NCI-H1930 (cell line): Measurements from ENCODE around the gene APLN.

Source experiments
- DNase-seq, 2 experiments: peaks; one replicate each; lab custom pipeline; 2025; lab: John Stamatoyannopoulos, UW

The APLN gene

GRCh38 chrX:129659861-129660260 lies 5.1 kb upstream of the APLN start:
- no peak for DNase-seq

DNA sequence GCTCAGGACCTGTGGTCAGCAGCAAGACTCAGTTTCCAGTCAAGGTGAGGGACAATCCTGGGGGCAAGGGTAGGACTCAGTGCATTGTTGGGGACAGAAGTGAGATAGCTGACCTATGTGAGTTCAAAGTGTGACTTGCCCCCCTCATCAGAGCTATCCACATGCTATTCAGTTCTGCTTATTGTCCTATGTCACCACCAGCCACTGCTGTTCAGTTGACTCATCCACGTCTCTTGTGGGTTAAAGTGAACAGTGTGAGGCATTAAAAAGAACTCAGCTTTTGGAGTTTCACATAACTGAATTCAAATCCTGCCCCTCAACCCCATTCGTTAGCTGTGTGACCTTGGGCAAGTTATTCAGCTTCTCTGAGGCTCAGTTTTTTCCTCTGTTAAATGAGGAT lies 4.4 kb upstream of the APLN start:
- DNase-seq: no peak

DNA sequence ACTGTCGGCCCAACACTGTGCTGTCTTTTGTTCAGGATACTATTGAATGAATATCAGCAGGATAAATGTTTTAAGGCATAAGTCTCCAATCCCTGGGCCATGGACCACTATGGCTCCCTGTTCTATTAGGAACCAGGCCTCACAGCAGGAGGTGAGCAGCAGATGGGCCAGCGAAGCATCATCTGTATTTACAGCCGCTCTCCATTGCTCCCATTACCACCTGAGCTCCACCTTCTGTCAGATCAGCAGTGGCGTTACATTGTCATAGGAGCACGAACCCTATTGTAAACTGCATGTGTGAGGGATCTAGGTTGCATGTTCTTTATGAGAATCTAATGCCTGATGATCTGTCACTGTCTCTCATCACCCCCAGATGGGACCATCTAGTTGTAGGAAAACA lies 3.7 kb upstream of the APLN start:
- DNase-seq: no peak

DNA sequence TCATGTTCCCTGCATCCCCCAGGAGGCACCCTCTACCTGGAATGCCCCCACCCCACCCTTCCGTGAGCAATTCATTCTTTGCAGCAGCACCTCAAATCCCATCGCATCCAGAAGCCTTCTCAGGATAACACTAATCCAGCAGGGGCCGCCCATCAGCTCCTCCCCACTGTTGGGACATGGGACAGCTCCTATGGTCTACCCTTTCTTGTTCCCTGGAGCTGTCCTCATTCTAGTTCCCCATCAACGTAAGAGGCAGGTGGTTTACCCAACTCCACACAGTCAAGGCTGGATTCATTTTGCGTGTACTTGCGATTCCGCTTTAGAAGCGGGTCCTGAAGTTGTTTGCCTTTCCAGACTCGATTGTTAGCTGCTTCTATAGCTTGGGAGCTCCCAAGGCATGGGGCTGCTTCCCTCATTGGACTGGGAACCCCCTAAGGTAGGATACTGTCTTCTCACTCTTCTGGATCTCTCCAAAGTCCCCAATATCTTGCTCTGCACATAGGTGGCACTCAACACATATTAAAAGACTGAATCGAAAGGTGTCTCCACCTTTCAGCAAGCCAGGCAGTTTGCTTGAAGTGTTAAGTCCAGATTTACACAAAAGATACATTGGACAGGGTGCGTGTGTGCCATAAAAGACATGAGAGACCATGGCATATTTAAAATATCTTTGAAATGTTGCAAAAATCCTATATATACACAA lies 942 bp upstream of the APLN start:
- DNase-seq: no peak

- DNase-seq: no peak
Measured at GRCh38 chrX:129653971-129654651, 645 bp downstream of the APLN start.

GRCh38 chrX:129653181-129653970 lies 1.4 kb downstream of the APLN start:
- no peak for DNase-seq

GRCh38 chrX:129652565-129653169 lies 2.1 kb downstream of the APLN start:
- DNase-seq: no peak

DNA sequence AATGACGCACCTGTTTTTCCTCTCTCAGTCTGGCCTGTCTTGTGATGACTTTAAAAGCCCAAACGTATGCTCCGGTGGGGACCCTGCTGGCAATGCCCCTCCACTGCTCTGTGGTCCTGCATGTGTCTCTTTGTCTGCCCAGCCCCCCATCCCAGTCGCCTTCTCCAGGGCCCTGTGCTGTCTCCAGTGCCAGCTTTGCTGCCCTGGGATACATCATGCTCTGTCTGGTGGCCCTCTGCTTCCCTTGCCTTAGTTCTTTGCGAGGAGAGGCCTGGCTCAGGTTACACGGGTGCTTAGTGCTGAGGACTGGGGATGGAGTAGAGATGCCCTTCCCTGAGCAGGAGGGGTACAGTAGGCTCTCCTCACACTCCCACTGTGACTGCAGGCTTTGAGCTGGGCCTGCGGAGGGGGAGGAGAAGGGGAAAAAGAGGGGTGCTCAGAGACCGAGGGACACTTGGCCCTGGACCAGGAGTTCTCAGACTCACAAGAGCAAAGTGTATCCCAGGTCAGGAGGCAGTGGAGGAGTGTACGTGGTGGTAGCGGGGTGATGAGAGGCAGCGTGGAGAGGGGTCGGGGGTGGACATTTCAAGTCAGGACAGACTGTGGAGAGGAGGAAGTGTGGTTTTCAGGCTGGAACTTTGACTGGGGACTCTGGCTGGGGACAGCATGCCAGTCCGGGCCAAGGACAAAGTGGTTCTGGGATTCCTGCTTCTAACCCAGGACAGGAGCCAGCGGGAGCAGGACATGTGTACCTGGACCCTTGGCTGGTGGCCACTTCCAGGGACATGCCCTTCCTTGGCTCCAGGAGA lies 2.8 kb downstream of the APLN start:
- no peak for DNase-seq

DNA sequence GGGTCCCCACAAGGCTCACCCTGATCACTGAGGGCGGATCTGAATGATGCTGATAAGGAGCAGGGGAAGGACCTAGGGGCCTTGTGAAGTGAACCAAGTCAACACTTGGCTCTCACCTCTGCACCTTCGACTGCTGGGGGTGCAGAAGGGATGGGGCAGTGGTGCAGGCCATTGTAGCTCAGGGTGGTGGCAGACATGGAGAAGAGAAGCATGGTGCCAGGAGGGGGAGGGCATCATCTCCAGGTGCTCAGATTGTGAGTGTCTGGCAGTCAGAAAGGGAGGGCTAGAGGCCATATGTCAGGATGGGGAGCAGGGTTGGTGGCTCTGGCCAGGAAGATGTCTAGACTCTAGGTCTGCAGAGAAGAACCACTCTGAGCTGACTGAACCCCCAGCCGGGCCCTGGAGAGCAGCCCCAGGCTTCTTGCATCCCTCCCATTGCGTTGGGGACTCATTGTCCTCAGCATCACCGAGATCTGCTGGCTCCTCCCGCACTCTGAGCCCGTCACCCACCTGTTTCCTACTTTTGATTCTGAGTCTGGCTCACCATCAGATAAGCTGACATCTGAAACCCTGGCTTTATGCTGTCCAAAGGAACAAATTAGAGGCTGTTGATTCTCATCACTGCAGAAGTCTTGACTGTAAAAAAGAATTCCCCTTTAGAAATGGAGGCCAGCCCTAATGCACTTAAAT lies 3.8 kb downstream of the APLN start:
- no peak for DNase-seq

DNA sequence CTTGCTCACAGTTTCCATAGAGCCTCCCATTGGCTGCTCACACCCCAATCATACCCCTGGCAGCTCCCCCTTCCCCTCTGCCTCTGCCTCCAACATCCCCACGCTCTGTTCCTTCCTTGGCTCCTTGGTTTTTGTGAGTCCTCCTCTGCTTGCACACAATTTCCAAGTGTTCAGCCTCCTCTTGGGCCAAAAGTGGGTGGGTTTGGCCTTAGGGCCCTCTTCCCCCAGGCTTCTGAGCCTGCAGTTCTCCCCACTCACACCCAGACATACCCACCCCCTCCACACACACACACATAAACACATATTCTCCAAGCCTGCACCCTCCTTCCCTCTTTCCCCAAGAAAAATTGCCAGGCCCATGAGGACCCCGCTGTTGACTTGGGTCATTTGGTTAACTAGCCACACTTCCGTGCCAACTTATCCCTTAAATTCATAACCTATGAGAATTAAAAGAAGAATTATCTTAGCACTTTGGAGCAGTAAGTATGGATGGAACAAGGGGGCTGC lies 4.5 kb downstream of the APLN start:
- DNase-seq: no peak

DNA sequence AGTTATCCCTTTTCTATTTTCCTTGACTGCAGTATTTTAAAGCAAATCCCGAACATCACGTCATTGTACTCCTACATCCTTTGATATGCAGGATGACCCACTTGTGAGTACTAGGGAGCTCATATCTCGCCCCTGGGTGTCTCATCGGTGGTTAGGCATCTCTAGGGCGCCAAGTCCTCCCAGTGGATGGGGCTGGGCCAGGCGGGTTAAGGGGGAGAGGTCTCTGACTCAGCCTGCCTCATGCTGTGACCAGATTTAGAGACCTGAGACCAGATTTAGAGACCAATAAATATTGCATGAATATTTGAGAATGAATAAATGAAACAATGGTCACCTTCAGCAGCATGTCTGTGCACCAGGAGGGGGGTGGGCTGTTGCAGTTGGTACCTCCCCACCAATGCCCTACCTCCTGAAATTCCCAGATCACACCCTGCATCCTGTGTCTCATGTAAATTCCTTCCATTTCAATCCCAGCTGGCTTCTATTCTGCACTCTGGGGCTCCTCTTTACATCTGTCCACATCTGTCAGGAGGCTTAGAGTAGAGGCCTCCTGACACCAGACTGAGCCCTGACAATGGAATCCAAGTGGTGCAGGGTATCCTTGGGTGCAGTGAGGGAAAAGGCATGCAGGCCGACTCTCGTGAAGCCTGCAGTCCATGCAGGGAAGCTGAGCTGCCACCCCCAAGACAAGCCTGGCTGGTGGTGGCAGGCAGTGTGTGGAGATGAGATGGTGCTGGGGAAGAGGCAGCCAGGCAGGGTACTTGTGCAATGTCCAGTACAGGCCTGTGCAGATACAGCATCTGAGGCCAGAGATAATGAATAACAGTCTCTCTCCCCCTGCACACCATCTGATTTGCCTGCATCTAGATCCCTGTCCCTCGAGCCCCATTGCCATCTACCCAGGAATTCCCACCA lies 5.2 kb downstream of the APLN start:
- DNase-seq: no peak

- no peak for DNase-seq
Measured at GRCh38 chrX:129648514-129649267, 6.1 kb downstream of the APLN start.

DNA sequence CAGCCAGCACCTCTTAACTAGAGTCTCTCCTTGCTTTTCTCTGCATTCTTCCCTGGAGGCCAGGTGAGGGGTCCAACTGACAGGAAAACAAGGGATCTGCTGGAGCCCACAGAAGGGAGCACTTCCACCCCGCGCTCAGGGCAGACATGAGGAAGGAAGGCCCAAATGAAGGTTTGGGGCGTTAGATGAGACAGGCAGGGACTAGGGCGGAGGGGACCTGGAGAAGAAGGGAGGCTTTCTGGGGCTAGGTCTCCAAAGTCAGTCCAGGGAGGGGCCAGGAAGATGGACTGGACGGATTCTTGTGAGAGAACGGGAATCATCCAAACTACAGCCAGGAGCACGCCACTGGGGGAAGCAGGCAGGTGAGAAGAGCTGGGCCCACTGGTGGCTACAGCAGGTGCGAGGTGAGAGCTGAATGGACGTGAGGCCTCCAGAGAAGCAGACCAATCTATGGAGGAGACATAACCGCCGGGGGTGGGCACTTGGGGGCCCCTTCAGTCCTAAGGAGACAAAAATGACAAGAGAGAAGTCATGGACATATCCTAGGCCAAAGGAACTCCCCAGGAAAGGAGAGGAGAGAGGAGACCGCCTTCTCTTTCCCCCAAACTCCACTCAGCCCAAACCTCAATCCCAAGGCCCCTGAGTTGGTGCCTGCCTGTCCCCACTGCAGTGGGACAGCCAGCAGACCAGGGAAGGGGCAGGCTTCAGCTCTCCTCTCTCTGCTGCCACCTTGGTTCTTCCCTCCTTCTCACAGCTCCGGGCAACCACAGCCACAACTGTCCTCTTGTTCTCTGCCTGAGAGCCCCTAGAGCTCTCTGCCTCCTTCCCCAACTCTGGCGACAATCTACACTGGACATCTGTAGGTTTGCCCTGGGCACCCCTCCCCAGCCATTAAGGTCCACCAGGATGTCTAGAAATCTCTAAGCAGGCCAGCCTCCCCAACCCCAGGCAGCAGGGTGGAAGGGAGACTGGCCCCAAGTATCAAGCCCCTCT lies 7.0 kb downstream of the APLN start:
- no peak for DNase-seq

DNA sequence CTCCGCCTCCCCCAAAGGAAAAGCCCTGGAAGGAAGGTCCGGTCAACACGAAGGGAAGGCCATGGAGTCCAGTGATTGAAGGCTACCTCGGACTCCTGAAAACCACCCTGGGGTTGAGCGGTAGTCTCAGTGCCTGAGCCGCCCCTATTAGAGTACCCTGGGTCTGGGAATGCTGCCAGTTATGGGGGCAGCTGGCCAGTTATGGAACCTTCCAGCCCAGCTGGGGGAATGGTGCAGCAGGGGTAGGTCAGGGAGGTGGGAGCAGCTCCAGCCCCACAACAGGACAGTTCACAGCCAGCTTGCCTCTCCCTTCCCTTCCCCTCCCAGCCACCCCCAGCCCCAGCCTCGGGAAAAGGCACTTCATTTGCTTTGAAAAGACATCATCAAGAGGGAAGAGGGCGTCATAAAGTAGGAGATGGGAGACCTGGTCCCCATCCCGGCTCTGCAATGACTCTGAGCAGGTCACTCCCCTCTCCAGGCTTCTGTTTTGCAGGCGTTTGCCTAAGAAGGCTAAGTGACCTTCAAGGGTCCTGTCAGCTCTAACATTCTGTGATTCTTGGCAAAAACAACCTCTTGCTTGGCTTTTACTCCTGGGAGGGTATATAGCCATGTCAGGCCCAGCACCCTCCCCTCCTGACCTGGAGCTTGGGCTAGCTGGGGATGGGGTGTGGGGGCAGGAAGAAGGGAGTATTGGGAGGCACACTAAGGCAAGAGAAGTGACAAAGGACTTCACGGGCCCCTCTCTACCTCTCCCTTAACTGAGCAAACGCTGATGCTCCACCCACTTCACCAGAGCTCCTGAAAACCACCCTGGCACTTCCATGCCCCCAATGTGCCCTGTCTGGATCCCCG lies 8.0 kb downstream of the APLN start:
- DNase-seq: no peak

GRCh38 chrX:129642641-129643040 lies 12.1 kb downstream of the APLN start:
- DNase-seq: no peak

DNA sequence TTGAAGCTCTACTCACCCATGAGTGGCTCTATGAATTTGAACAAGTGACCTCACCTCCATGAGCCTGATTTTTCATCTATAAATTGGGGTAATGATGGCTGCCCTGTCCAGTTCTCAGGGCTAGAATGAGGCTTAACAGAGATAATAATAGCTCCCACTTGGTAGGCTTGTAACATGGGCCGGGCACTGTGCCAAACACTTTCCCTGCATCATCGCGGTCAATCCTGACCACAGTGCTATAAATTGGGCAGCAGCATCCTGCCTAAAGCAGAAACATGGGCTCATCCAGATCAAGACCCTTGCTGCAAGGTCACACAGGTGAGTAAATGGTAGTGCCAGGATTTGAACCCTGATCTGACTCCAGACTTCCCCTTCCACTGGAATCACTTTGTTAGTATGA lies 12.8 kb downstream of the APLN start:
- DNase-seq: no peak

DNA sequence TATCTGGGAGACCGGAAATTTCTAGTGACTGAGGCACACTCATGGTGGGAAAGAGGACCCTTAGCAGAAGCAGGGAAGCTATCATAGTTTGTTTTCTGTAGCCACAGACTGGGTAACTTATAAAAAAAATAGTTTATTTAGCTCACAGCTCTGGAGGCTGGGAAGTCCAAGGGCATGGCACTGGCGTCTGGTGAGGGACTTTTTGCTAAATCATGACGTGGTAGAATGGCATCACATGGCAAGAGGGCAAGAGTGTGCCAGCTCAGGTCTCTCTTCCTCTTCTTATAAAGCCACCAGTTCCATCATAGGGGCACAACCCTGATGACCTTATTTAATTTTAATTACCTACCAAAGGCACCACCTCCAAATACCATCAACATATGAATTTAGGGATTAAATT lies 13.3 kb downstream of the APLN start:
- DNase-seq: no peak
